Trophoblast cell (in vitro differentiated cells and primary cell): ENCODE data around the gene C1QL3.

Experiments used
- DNase-seq, 2 donors: peaks; one replicate each; pipeline ENCODE4 v3.0.0-alpha.2; 2016
- H2AFZ ChIP-seq: 2 replicates; pipeline ENCODE4 v1.6.1; 2013; ENCODE audit warnings: low read length, moderate library complexity, mild to moderate bottlenecking; ENCODE audit not compliant: insufficient read depth, poor library complexity
- H2AK5ac ChIP-seq: 2 replicates; pipeline ENCODE4 v1.6.1; 2013; ENCODE audit warnings: mild to moderate bottlenecking, low read length
- H2BK120ac ChIP-seq: 2 replicates; pipeline ENCODE4 v1.6.1; 2013; ENCODE audit warnings: low read length, mild to moderate bottlenecking, moderate library complexity; ENCODE audit not compliant: insufficient read depth, poor library complexity
- H2BK12ac ChIP-seq: 2 replicates; pipeline ENCODE4 v1.6.1; 2013; ENCODE audit warnings: mild to moderate bottlenecking, low read length, moderate library complexity
- H2BK5ac ChIP-seq: 2 replicates; pipeline ENCODE4 v1.6.1; 2013; ENCODE audit warnings: low read length, low read depth, moderate library complexity, mild to moderate bottlenecking; ENCODE audit not compliant: poor library complexity
- H3K14ac ChIP-seq: 2 replicates; pipeline ENCODE4 v1.6.1; 2013; ENCODE audit warnings: mild to moderate bottlenecking, low read length
- H3K18ac ChIP-seq: 2 replicates; pipeline ENCODE4 v1.6.1; 2013; ENCODE audit warnings: mild to moderate bottlenecking, low read length
- H3K23ac ChIP-seq: 2 replicates; pipeline ENCODE4 v1.6.1; 2013; ENCODE audit warnings: low read length
- H3K27ac ChIP-seq: 2 replicates; pipeline ENCODE4 v1.5.1; 2013; ENCODE audit warnings: low read depth, mild to moderate bottlenecking, inconsistent platforms, low read length, moderate library complexity
- H3K27me3 ChIP-seq: 2 replicates; pipeline ENCODE4 v1.6.1; 2013; ENCODE audit warnings: inconsistent platforms, mild to moderate bottlenecking, low read length, moderate library complexity; ENCODE audit not compliant: insufficient read depth
- H3K36me3 ChIP-seq, 2 experiments: 1 replicate in 1 of 2; 2 replicates in 1 of 2; pipeline ENCODE4 v1.6.1; 2013; ENCODE audit warnings: low read length in 2 of 2, mild to moderate bottlenecking in 2 of 2, moderate library complexity in 1 of 2; ENCODE audit not compliant: insufficient read depth in 2 of 2, control insufficient read depth in 1 of 2
- H3K4ac ChIP-seq: 2 replicates; pipeline ENCODE4 v1.6.1; 2013; ENCODE audit warnings: low read depth, mild to moderate bottlenecking, low read length, moderate library complexity
- H3K4me1 ChIP-seq, 2 experiments: 1 replicate in 1 of 2; 2 replicates in 1 of 2; pipeline ENCODE4 v1.6.1; 2013; ENCODE audit warnings: low read length in 2 of 2, mild to moderate bottlenecking in 2 of 2, moderate library complexity in 1 of 2; ENCODE audit not compliant: insufficient read depth in 2 of 2, control insufficient read depth in 1 of 2
- H3K4me2 ChIP-seq: 2 replicates; pipeline ENCODE4 v1.6.1; 2013; ENCODE audit warnings: inconsistent platforms, mild to moderate bottlenecking, low read length, moderate library complexity
- H3K4me3 ChIP-seq: 2 replicates; pipeline ENCODE4 v1.5.1; 2013; ENCODE audit warnings: mild to moderate bottlenecking, low read depth, low read length, inconsistent platforms
- H3K79me1 ChIP-seq: one replicate; pipeline ENCODE4 v1.6.1; 2013; ENCODE audit warnings: low read length
- H3K79me2 ChIP-seq: 2 replicates; pipeline ENCODE4 v1.6.1; 2013; ENCODE audit warnings: low read length, mild to moderate bottlenecking; ENCODE audit not compliant: control insufficient read depth, insufficient read depth, poor library complexity
- H3K9ac ChIP-seq: 2 replicates; pipeline ENCODE4 v1.6.1; 2013; ENCODE audit warnings: mild to moderate bottlenecking, low read length
- H3K9me3 ChIP-seq: 2 replicates; pipeline ENCODE4 v1.6.1; 2013; ENCODE audit warnings: low read depth, mild to moderate bottlenecking, control low read depth, inconsistent platforms, low read length; ENCODE audit not compliant: insufficient read depth
- H4K12ac ChIP-seq: 2 replicates; pipeline ENCODE4 v1.6.1; 2013; ENCODE audit warnings: low read depth, mild to moderate bottlenecking, low read length, moderate library complexity
- H4K8ac ChIP-seq: 2 replicates; pipeline ENCODE4 v1.6.1; 2013; ENCODE audit warnings: low read depth, mild to moderate bottlenecking, low read length, moderate library complexity
- H4K91ac ChIP-seq: one replicate; pipeline ENCODE4 v1.6.1; 2013; ENCODE audit warnings: low read depth, mild to moderate bottlenecking, low read length, moderate library complexity
- WGBS: extraction: QIAGEN DNeasy Blood & Tissue Kit; methylation state at CpG from one replicate; pipeline ENCODE4 v1.1.7; 2013; ENCODE audit warnings: missing lambda C conversion rate; ENCODE audit not compliant: insufficient read length, insufficient coverage; ENCODE audit errors: extremely low coverage; 5-methylcytosine and 5-hydroxymethylcytosine counted together

The C1QL3 gene

GRCh38 chr10:16497911-16498310, 23.8 kb downstream of the C1QL3 start:
- no peaks in the 10 kb centered on the region for H3K79me2 ChIP-seq
- H3K27ac ChIP-seq = no peak overlapping the region
- no peak overlapping the region for H3K14ac ChIP-seq
- no peak overlapping the region for H4K8ac ChIP-seq
- H3K23ac ChIP-seq = no peak overlapping the region
- no peak for DNase-seq
- H3K18ac ChIP-seq = no peak overlapping the region
- WGBS = no CpG with 5 or more reads among the region's 4 CpGs
- H2AK5ac ChIP-seq = no peak overlapping the region
- no peak overlapping the region for H2BK5ac ChIP-seq
- no peaks in the 10 kb centered on the region for H3K27me3 ChIP-seq
- H2BK12ac ChIP-seq = no peak overlapping the region
- peaks cover 3 to 6% of the 10 kb centered on the region in 2 experiments for H3K4me1 ChIP-seq
- H2BK120ac ChIP-seq = no peak overlapping the region
- H4K12ac ChIP-seq = no peak overlapping the region
- H3K4me2 ChIP-seq = no peak overlapping the region
- H3K4ac ChIP-seq = no peak overlapping the region
- no peaks in the 10 kb centered on the region for H3K9me3 ChIP-seq
- H3K9ac ChIP-seq = no peak overlapping the region
- no peaks in the 10 kb centered on the region for H3K36me3 ChIP-seq
- no peaks in the 10 kb centered on the region for H3K79me1 ChIP-seq
- H2AFZ ChIP-seq = no peak overlapping the region
- H4K91ac ChIP-seq = no peak overlapping the region
- H3K4me3 ChIP-seq = no peak overlapping the region

GRCh38 chr10:16493884-16494536, 27.7 kb downstream of the C1QL3 start:
- Histone ChIP-seq H3K4me1 (peaks cover 3 to 5% of the 10 kb centered on the region in 2 experiments), H2BK120ac (no peak overlapping the region), H3K4me2 (no peak overlapping the region), H3K79me2 (no peaks in the 10 kb centered on the region), H2BK12ac (no peak overlapping the region), H3K27ac (no peak overlapping the region), H3K23ac (no peak overlapping the region), H4K91ac (no peak overlapping the region), H4K12ac (no peak overlapping the region), H2AFZ (no peak overlapping the region), H2BK5ac (no peak overlapping the region), H3K18ac (no peak overlapping the region), H3K9ac (no peak overlapping the region), H4K8ac (no peak overlapping the region), H3K4me3 (no peak overlapping the region), H3K79me1 (no peaks in the 10 kb centered on the region), H3K9me3 (no peaks in the 10 kb centered on the region), H3K14ac (no peak overlapping the region), H2AK5ac (no peak overlapping the region), H3K4ac (no peak overlapping the region), H3K36me3 (no peaks in the 10 kb centered on the region), H3K27me3 (no peaks in the 10 kb centered on the region)
- DNase-seq = no peak
- no CpG with 5 or more reads among the region's 10 CpGs for WGBS

GRCh38 chr10:16491933-16492332, 29.7 kb downstream of the C1QL3 start:
- DNase-seq = no peak
- Histone ChIP-seq H2AK5ac (no peak overlapping the region), H4K12ac (no peak overlapping the region), H4K8ac (no peak overlapping the region), H3K79me2 (no peaks in the 10 kb centered on the region), H3K23ac (no peak overlapping the region), H3K9me3 (no peaks in the 10 kb centered on the region), H2BK5ac (no peak overlapping the region), H3K4me2 (no peak overlapping the region), H3K27ac (no peak overlapping the region), H3K9ac (no peak overlapping the region), H3K14ac (no peak overlapping the region), H3K4me3 (no peak overlapping the region), H3K27me3 (no peaks in the 10 kb centered on the region), H3K79me1 (no peaks in the 10 kb centered on the region), H2BK120ac (no peak overlapping the region), H4K91ac (no peak overlapping the region), H3K4ac (no peak overlapping the region), H2BK12ac (no peak overlapping the region), H3K36me3 (no peaks in the 10 kb centered on the region), H2AFZ (no peak overlapping the region), H3K4me1 (peaks cover 3 to 5% of the 10 kb centered on the region in 2 experiments), H3K18ac (no peak overlapping the region)
- no CpG with 5 or more reads among the region's 2 CpGs for WGBS

GRCh38 chr10:16490511-16490910, 31.2 kb downstream of the C1QL3 start:
- Histone ChIP-seq H3K4me3 (no peak overlapping the region), H2AFZ (no peak overlapping the region), H3K14ac (no peak overlapping the region), H2BK5ac (no peak overlapping the region), H2AK5ac (no peak overlapping the region), H4K91ac (no peak overlapping the region), H3K36me3 (no peaks in the 10 kb centered on the region), H3K4ac (no peak overlapping the region), H3K18ac (no peak overlapping the region), H3K27ac (no peak overlapping the region), H3K23ac (no peak overlapping the region), H3K4me2 (no peak overlapping the region), H3K79me2 (no peaks in the 10 kb centered on the region), H2BK120ac (no peak overlapping the region), H3K79me1 (no peaks in the 10 kb centered on the region), H3K9me3 (no peaks in the 10 kb centered on the region), H2BK12ac (no peak overlapping the region), H3K27me3 (no peaks in the 10 kb centered on the region), H3K9ac (no peak overlapping the region), H4K12ac (no peak overlapping the region), H4K8ac (no peak overlapping the region), H3K4me1 (peaks cover 0 to 3% of the 10 kb centered on the region in 2 experiments)
- WGBS = no CpG with 5 or more reads among the region's 3 CpGs
- no peak for DNase-seq
